ENCODE measurements around the gene RBM7.

DNA sequence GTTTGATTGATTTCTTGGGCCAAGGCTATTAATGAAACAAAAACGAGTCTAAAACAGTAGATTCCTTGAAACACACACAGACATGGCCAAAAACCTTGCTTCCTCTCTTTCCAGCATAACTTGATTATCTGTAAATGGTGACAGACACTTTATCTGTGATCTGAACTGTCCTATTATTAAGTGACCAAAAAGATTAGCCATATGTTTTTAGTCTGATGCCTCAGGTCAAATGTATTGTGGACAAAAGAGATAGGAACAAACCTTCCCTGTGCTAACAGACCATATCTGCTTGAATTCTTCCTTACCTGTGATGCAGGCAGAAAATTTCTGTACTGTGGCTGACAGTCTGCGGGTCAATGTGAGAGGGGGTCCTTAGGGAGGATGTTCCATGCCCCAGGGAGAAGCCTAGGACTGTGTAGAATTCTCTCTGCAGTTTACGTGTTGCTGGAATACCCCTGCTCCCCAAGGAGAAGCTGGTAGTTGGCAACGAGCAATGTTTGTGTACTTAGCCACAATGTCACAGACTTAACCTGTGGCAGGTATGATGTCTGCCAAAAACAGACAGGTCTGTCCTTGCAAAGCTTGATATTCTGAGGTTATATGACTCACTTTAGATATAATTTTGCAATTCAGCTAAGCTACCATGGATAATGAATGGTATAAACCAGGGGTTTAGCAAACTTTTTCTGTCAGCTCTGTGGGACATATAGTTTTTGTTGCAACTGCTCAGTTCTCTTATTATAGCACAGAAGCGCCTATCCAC is 31.4 kb upstream of the RBM7 start:
- TF ChIP-seq, protein P1, sequence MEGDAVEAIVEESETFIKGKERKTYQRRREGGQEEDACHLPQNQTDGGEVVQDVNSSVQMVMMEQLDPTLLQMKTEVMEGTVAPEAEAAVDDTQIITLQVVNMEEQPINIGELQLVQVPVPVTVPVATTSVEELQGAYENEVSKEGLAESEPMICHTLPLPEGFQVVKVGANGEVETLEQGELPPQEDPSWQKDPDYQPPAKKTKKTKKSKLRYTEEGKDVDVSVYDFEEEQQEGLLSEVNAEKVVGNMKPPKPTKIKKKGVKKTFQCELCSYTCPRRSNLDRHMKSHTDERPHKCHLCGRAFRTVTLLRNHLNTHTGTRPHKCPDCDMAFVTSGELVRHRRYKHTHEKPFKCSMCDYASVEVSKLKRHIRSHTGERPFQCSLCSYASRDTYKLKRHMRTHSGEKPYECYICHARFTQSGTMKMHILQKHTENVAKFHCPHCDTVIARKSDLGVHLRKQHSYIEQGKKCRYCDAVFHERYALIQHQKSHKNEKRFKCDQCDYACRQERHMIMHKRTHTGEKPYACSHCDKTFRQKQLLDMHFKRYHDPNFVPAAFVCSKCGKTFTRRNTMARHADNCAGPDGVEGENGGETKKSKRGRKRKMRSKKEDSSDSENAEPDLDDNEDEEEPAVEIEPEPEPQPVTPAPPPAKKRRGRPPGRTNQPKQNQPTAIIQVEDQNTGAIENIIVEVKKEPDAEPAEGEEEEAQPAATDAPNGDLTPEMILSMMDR (IDR thresholded peaks at IDR 0.05; ENCODE audit: low read length) = no peak
- TF ChIP-seq EZH2 (optimal IDR thresholded peaks at IDR 0.05; ENCODE audit: low read depth, low read length) = no peak

Data from MM.1S (cell line).